HEK293 (cell line): ENCODE data around the gene CYP1A1.

Experiments
- CTCF ChIA-PET: fragments of 350-600 bp; formaldehyde crosslinking; extraction: SDS; loops from one replicate; lab custom pipeline; 2021; ENCODE audit warnings: antibody characterized with exemption; lab: Yijun Ruan, JAX
- POLR2A ChIA-PET: fragments of 300-600 bp; formaldehyde crosslinking; extraction: SDS; loops from one replicate; lab custom pipeline; 2020; ENCODE audit warnings: antibody characterized with exemption, inconsistent platforms; lab: Yijun Ruan, JAX
- H3K27ac ChIP-seq: fragments of 200-500 bp; sonication (Bioruptor generic); 2 replicates; pipeline ENCODE4 v1.5.1; 2014; ENCODE audit warnings: low read depth, low read length, control low read depth, inconsistent platforms; ENCODE audit errors: extremely low read depth
- H3K36me3 ChIP-seq, 2 experiments: fragments of 200-500 bp in 1 of 2; sonication (Bioruptor generic) in 1 of 2; 1 replicate in 1 of 2; 2 replicates in 1 of 2; pipeline ENCODE4 v1.5.1; 2014 to 2017; ENCODE audit warnings: inconsistent platforms in 2 of 2, low read length in 2 of 2; ENCODE audit not compliant: control insufficient read depth in 2 of 2, insufficient read depth in 1 of 2
- H3K4me1 ChIP-seq: fragments of 200-500 bp; sonication (Bioruptor generic); 2 replicates; pipeline ENCODE4 v1.5.1; 2014; ENCODE audit warnings: mild to moderate bottlenecking, low read length, inconsistent platforms; ENCODE audit not compliant: control insufficient read depth, insufficient read depth
- H3K4me3 ChIP-seq: 2 replicates; pipeline ENCODE4 v1.5.1; 2011; ENCODE audit warnings: low read depth, mild to moderate bottlenecking, control low read depth, low read length, moderate library complexity
- H3K9me3 ChIP-seq: fragments of 200-500 bp; sonication (Bioruptor generic); 2 replicates; pipeline ENCODE4 v1.5.1; 2014; ENCODE audit warnings: low read depth, low read length, inconsistent platforms; ENCODE audit not compliant: control insufficient read depth, insufficient read depth
- EGR2 ChIP-seq: fragments of 450-650 bp; formaldehyde crosslinking; IDR thresholded peaks from 2 replicates; pipeline ENCODE4 v1.5.1; 2016; ENCODE audit warnings: low read depth, missing biosample characterization, missing genetic modification characterization
- KLF17 ChIP-seq: fragments of 450-650 bp; formaldehyde crosslinking; IDR thresholded peaks from 2 replicates; pipeline ENCODE4 v1.5.1; 2016; ENCODE audit warnings: missing biosample characterization, missing genetic modification characterization
- PATZ1 ChIP-seq: fragments of 450-650 bp; formaldehyde crosslinking; IDR thresholded peaks from 2 replicates; pipeline ENCODE4 v1.5.1; 2016; ENCODE audit warnings: missing biosample characterization, missing genetic modification characterization
- SP2 ChIP-seq: fragments of 450-650 bp; formaldehyde crosslinking; IDR thresholded peaks from 2 replicates; pipeline ENCODE4 v1.5.1; 2016; ENCODE audit warnings: missing biosample characterization, missing genetic modification characterization
- SP3 ChIP-seq: fragments of 450-650 bp; formaldehyde crosslinking; IDR thresholded peaks from 2 replicates; pipeline ENCODE4 v1.5.1; 2016; ENCODE audit warnings: missing biosample characterization, missing genetic modification characterization
- ZBTB1 ChIP-seq: fragments of 450-650 bp; formaldehyde crosslinking; IDR thresholded peaks from 2 replicates; pipeline ENCODE4 v1.5.1; 2016; ENCODE audit warnings: missing biosample characterization, missing genetic modification characterization
- ZBTB44 ChIP-seq: fragments of 450-650 bp; IDR thresholded peaks from 2 replicates; pipeline ENCODE4 v1.5.1; 2018; ENCODE audit warnings: missing biosample characterization, mild to moderate bottlenecking, missing genetic modification characterization
- ZEB2 ChIP-seq: fragments of 450-650 bp; formaldehyde crosslinking; IDR thresholded peaks from 2 replicates; pipeline ENCODE4 v1.5.1; 2016; ENCODE audit warnings: missing biosample characterization, missing genetic modification characterization
- ZNF16 ChIP-seq: fragments of 450-650 bp; formaldehyde crosslinking; IDR thresholded peaks from 2 replicates; pipeline ENCODE4 v1.5.1; 2016; ENCODE audit warnings: low read depth, missing biosample characterization, missing genetic modification characterization
- ZNF223 ChIP-seq: fragments of 450-650 bp; formaldehyde crosslinking; IDR thresholded peaks from 2 replicates; pipeline ENCODE4 v1.5.1; 2016; ENCODE audit warnings: missing biosample characterization, missing genetic modification characterization
- ZNF24 ChIP-seq: fragments of 450-650 bp; formaldehyde crosslinking; IDR thresholded peaks from 2 replicates; pipeline ENCODE4 v1.5.1; 2016; ENCODE audit warnings: missing biosample characterization, missing genetic modification characterization
- ZNF274 ChIP-seq, 2 experiments: fragments of 200-500 bp in 1 of 2; fragments of 450-650 bp in 1 of 2; sonication (Bioruptor generic) in 1 of 2; formaldehyde crosslinking in 1 of 2; IDR thresholded peaks; 2 replicates each; pipeline versions ENCODE4 v1.5.1 to v1.6.1; 2014 to 2016; ENCODE audit warnings: borderline replicate concordance in 1 of 2, inconsistent platforms in 1 of 2, low read length in 1 of 2, missing biosample characterization in 1 of 2, missing genetic modification characterization in 1 of 2
- ZNF280D ChIP-seq: fragments of 450-650 bp; formaldehyde crosslinking; IDR thresholded peaks from 2 replicates; pipeline ENCODE4 v1.5.1; 2016; ENCODE audit warnings: missing biosample characterization, missing genetic modification characterization
- ZNF324 ChIP-seq: fragments of 450-650 bp; formaldehyde crosslinking; IDR thresholded peaks from 2 replicates; pipeline ENCODE4 v1.5.1; 2016; ENCODE audit warnings: missing biosample characterization, missing genetic modification characterization
- ZNF354C ChIP-seq: fragments of 450-650 bp; formaldehyde crosslinking; IDR thresholded peaks from 2 replicates; pipeline ENCODE4 v1.5.1; 2016; ENCODE audit warnings: missing biosample characterization, missing genetic modification characterization, low read depth, borderline replicate concordance
- ZNF362 ChIP-seq: fragments of 450-650 bp; formaldehyde crosslinking; IDR thresholded peaks from 2 replicates; pipeline ENCODE4 v1.5.1; 2016; ENCODE audit warnings: missing biosample characterization, missing genetic modification characterization
- ZNF391 ChIP-seq: fragments of 450-650 bp; formaldehyde crosslinking; IDR thresholded peaks from 2 replicates; pipeline ENCODE4 v1.5.1; 2016; ENCODE audit warnings: low read depth, missing biosample characterization, missing genetic modification characterization, borderline replicate concordance
- ZNF529 ChIP-seq: fragments of 450-650 bp; formaldehyde crosslinking; IDR thresholded peaks from 2 replicates; pipeline ENCODE4 v1.5.1; 2017; ENCODE audit warnings: missing genetic modification characterization, missing biosample characterization; ENCODE audit not compliant: insufficient replicate concordance
- ZNF623 ChIP-seq: fragments of 450-650 bp; formaldehyde crosslinking; IDR thresholded peaks from 2 replicates; pipeline ENCODE4 v1.5.1; 2016; ENCODE audit warnings: missing biosample characterization, missing genetic modification characterization
- ZNF629 ChIP-seq: fragments of 450-650 bp; formaldehyde crosslinking; IDR thresholded peaks from 2 replicates; pipeline ENCODE4 v1.5.1; 2017; ENCODE audit warnings: missing biosample characterization, missing genetic modification characterization
- ZNF837 ChIP-seq: fragments of 450-650 bp; formaldehyde crosslinking; IDR thresholded peaks from 2 replicates; pipeline ENCODE4 v1.5.1; 2016; ENCODE audit warnings: missing biosample characterization, missing genetic modification characterization
- ZNF843 ChIP-seq: fragments of 450-650 bp; formaldehyde crosslinking; IDR thresholded peaks from 2 replicates; pipeline ENCODE4 v1.5.1; 2016; ENCODE audit warnings: missing biosample characterization, missing genetic modification characterization

CYP1A1 gene

GRCh38 chr15:74723754-74724334, 1.5 kb downstream of the CYP1A1 start (continued):
- TF ChIP-seq ZEB2 (tag by site-specific recombination) (peak; percentile 26; the same call in 1 of the 2 replicates), ZBTB44 (tag by site-specific recombination) (peak; percentile 68; the same call in 1 of the 2 replicates), SP2 (tag by site-specific recombination) (peak; percentile 40; the same call in 1 of the 2 replicates), ZNF391 (peak; percentile 34; the same call in 1 of the 2 replicates), SP3 (tag by site-specific recombination) (peak; percentile 64), PATZ1 (tag by site-specific recombination) (peak; percentile 32; the same call in 1 of the 2 replicates), ZNF362 (tag by site-specific recombination) (no peak), ZNF24 (0 out of 2 replicates have a peak, but pooled peaks have one; percentile 58), ZNF223 (no peak), ZNF324 (tag by site-specific recombination) (0 out of 2 replicates have a peak, but pooled peaks have one; percentile 59)

GRCh38 chr15:74723187-74723586, 2.1 kb downstream of the CYP1A1 start:
- no peak overlapping the region for H3K4me3 ChIP-seq
- no peaks in the 10 kb centered on the region; the same call in 1 of the 2 replicates for H3K4me1 ChIP-seq
- CTCF ChIA-PET: interaction anchor here (0.7 kb wide), 1 partner anchor 102 kb away, joined by 4 read pairs; no protein-coding TSS in a partner anchor
- no peak overlapping the region for H3K27ac ChIP-seq
- POLR2A ChIA-PET: interaction anchor here (0.6 kb wide), 1 partner anchor 152 kb away, joined by 3 read pairs; no protein-coding TSS in a partner anchor
- no peaks in the 10 kb centered on the region for H3K9me3 ChIP-seq
- H3K36me3 ChIP-seq: no peaks in the 10 kb centered on the region
- TF ChIP-seq EGR2: no peak
- no peak for TF ChIP-seq ZNF354C (tag by site-specific recombination)
- no peak for TF ChIP-seq ZNF16 (tag by site-specific recombination)
- no peak for TF ChIP-seq ZNF843 (tag by site-specific recombination)
- no peak for TF ChIP-seq ZNF629 (tag by site-specific recombination)
- TF ChIP-seq ZNF837: no peak
- TF ChIP-seq ZBTB1 (tag by site-specific recombination): no peak
- TF ChIP-seq KLF17 (tag by site-specific recombination): no peak
- TF ChIP-seq ZNF529 (tag by site-specific recombination): no peak
- no peak for TF ChIP-seq ZNF274 (IDR thresholded peaks at IDR 0.05; ENCODE audit: low read length)
- TF ChIP-seq ZNF274 (tag by site-specific recombination; IDR thresholded peaks at IDR 0.05; ENCODE audit: borderline replicate concordance): no peak
- TF ChIP-seq ZNF280D (tag by site-specific recombination): no peak
- TF ChIP-seq ZNF623: no peak
- TF ChIP-seq, all 188 proteins: peak for 0
